HCT116 (cell line): ENCODE results near the gene FCHSD2. TPM values are rescaled to one million over a fixed set of nuclear protein-coding genes. Genes with fewer than 3 reads are reported as not detected.

Experiments
- ATAC-seq: fragments of 200-7000 bp; cut with Tn5 transposase; 2 replicates; pipeline ENCODE4 v1.9.1; 2020; ENCODE audit warnings: mild to moderate bottlenecking, moderate library complexity
- BruUV-seq: library from RNA; stranded (reverse); fragments of 400-500 nt; replicated peaks from 2 replicates; lab custom pipeline; 2021; lab: Mats Ljungman, UMichigan
- CTCF ChIA-PET: fragments of 300-600 bp; sonication (Branson Sonifier 250); formaldehyde crosslinking; loops from one replicate; lab custom pipeline; 2021; ENCODE audit warnings: antibody characterized with exemption; lab: Charles Lee
- POLR2A ChIA-PET: fragments of 300-600, 350-600 bp; sonication (Branson Sonifier 250); formaldehyde crosslinking; loops from one replicate; lab custom pipeline; 2021; ENCODE audit warnings: antibody characterized with exemption; lab: Charles Lee
- RAD21 ChIA-PET, 2 experiments: fragments of 300-600 bp; sonication (Branson Sonifier 250); formaldehyde crosslinking; loops; one replicate each; lab custom pipeline; 2023; ENCODE audit warnings: low total read pairs in 2 of 2; ENCODE audit not compliant: uncharacterized antibody in 2 of 2, unreplicated experiment in 2 of 2, low non-redundant PET in 1 of 2; lab: Charles Lee
- DNase-seq: peaks from one replicate; pipeline ENCODE4 v3.0.0-alpha.2; 2010; ENCODE audit warnings: low read depth, low spot score
- H2AFZ ChIP-seq: fragments of 200-600 bp; shearing (Covaris generic), sonication (generic); 2 replicates; pipeline ENCODE4 v1.6.1; 2017; ENCODE audit warnings: low read depth, mixed run types, mixed read lengths, antibody characterized with exemption, low read length; ENCODE audit not compliant: poor library complexity, severe bottlenecking
- H3K27ac ChIP-seq: 2 replicates; pipeline ENCODE4 v1.5.1; 2012; ENCODE audit warnings: low read depth, low read length
- H3K27me3 ChIP-seq: fragments of 200-600 bp; sonication (generic); 2 replicates; pipeline ENCODE4 v1.6.1; 2016; ENCODE audit warnings: mixed run types, low read length, mixed read lengths; ENCODE audit not compliant: insufficient read depth
- H3K36me3 ChIP-seq, 2 experiments: fragments of 200-500 bp in 1 of 2; fragments of 200-600 bp in 1 of 2; sonication (Bioruptor generic) in 1 of 2; sonication (generic) in 1 of 2; 2 replicates each; pipeline versions ENCODE4 v1.5.1 to v1.6.1; 2014 to 2016; ENCODE audit warnings: low read length in 2 of 2, inconsistent platforms in 1 of 2, mixed read lengths in 1 of 2, mixed run types in 1 of 2; ENCODE audit not compliant: insufficient read depth in 2 of 2, control insufficient read depth in 1 of 2
- H3K4me1 ChIP-seq, 2 experiments: fragments of 200-600 bp in 1 of 2; sonication (generic) in 1 of 2; 2 replicates each; pipeline versions ENCODE4 v1.5.1 to v1.6.1; 2012 to 2017; ENCODE audit warnings: low read length in 2 of 2, inconsistent platforms in 1 of 2, mild to moderate bottlenecking in 1 of 2, mixed read lengths in 1 of 2, mixed run types in 1 of 2, moderate library complexity in 1 of 2; ENCODE audit not compliant: insufficient read depth in 2 of 2, control insufficient read depth in 1 of 2
- H3K4me2 ChIP-seq: fragments of 200-600 bp; sonication (generic); 2 replicates; pipeline ENCODE4 v1.6.1; 2017; ENCODE audit warnings: mixed run types, low read length, mixed read lengths
- H3K4me3 ChIP-seq, 2 experiments: fragments of 200-600 bp in 1 of 2; sonication (generic) in 1 of 2; replicated peaks in 1 of 2; 2 replicates each; pipeline ENCODE4 v1.5.1; 2011 to 2016; ENCODE audit warnings: low read length in 2 of 2, control low read depth in 1 of 2, low read depth in 1 of 2, mild to moderate bottlenecking in 1 of 2, mixed read lengths in 1 of 2, mixed run types in 1 of 2
- H3K79me2 ChIP-seq: fragments of 200-600 bp; sonication (generic); 2 replicates; pipeline ENCODE4 v1.6.1; 2017; ENCODE audit warnings: mild to moderate bottlenecking, mixed run types, low read length, moderate library complexity, mixed read lengths; ENCODE audit not compliant: insufficient read depth
- H3K9ac ChIP-seq: fragments of 200-600 bp; sonication (generic); 2 replicates; pipeline ENCODE4 v1.6.1; 2016; ENCODE audit warnings: low read length, mixed read lengths
- H3K9me2 ChIP-seq: fragments of 200-600 bp; sonication (generic), shearing (Covaris generic); 2 replicates; pipeline ENCODE4 v1.6.1; 2017; ENCODE audit warnings: mixed run types, mild to moderate bottlenecking, moderate library complexity; ENCODE audit not compliant: insufficient read depth
- H3K9me3 ChIP-seq, 2 experiments: fragments of 200-500 bp in 1 of 2; fragments of 200-600 bp in 1 of 2; sonication (Bioruptor generic) in 1 of 2; sonication (generic) in 1 of 2; 2 replicates each; pipeline ENCODE4 v1.6.1; 2014 to 2017; ENCODE audit warnings: low read length in 2 of 2, mixed read lengths in 2 of 2, inconsistent platforms in 1 of 2, low read depth in 1 of 2, mild to moderate bottlenecking in 1 of 2, mixed run types in 1 of 2, moderate library complexity in 1 of 2; ENCODE audit not compliant: control insufficient read depth in 1 of 2, insufficient read depth in 1 of 2
- H4K20me1 ChIP-seq: fragments of 200-600 bp; sonication (generic), shearing (Covaris generic); 2 replicates; pipeline ENCODE4 v1.6.1; 2017; ENCODE audit warnings: mixed run types, mild to moderate bottlenecking, moderate library complexity; ENCODE audit not compliant: insufficient read depth
- ATF3 ChIP-seq: IDR thresholded peaks from 2 replicates; pipeline ENCODE4 v1.6.1; 2012
- CBX3 ChIP-seq: IDR thresholded peaks from 2 replicates; pipeline ENCODE4 v1.6.1; 2012; ENCODE audit warnings: low read depth
- FOSL1 ChIP-seq: IDR thresholded peaks from 2 replicates; pipeline ENCODE4 v1.6.1; 2012; ENCODE audit warnings: low read depth
- JUND ChIP-seq: IDR thresholded peaks from 2 replicates; pipeline ENCODE4 v1.6.1; 2012
- POLR2A ChIP-seq: IDR thresholded peaks from 2 replicates; pipeline ENCODE4 v1.7.0; 2011; ENCODE audit warnings: borderline replicate concordance; ENCODE audit not compliant: insufficient read depth, insufficient read length; ENCODE audit errors: extremely low read depth
- RAD21 ChIP-seq: IDR thresholded peaks from 2 replicates; pipeline ENCODE4 v1.6.1; 2012; ENCODE audit warnings: low read depth, mild to moderate bottlenecking
- SIN3A ChIP-seq: IDR thresholded peaks from 2 replicates; pipeline ENCODE4 v1.6.1; 2012; ENCODE audit warnings: low read depth
- TCF7L2 ChIP-seq: IDR thresholded peaks from 2 replicates; pipeline ENCODE4 v1.7.0; 2011; ENCODE audit warnings: borderline replicate concordance, inconsistent platforms; ENCODE audit not compliant: insufficient read depth, insufficient read length; ENCODE audit errors: extremely low read depth
- ZBTB33 ChIP-seq: IDR thresholded peaks from 2 replicates; pipeline ENCODE4 v1.6.1; 2011; ENCODE audit warnings: mild to moderate bottlenecking, low read length, moderate library complexity; ENCODE audit not compliant: insufficient replicate concordance; ENCODE audit errors: extremely low read depth
- ZFX ChIP-seq: fragments of 450-650 bp; IDR thresholded peaks from 2 replicates; pipeline ENCODE4 v1.6.1; 2017
- ZNF274 ChIP-seq: fragments of 200-500 bp; sonication (Bioruptor generic); IDR thresholded peaks from 2 replicates; pipeline ENCODE4 v1.6.1; 2014; ENCODE audit warnings: mild to moderate bottlenecking, low read depth, low read length, inconsistent platforms
- intact Hi-C: fragments of 100-400 bp; cut with micrococcal nuclease; formaldehyde crosslinking; loops from 2 replicates; pipeline ENCODE4 v1.10.0; 2022
- total RNA-seq: library from RNA; stranded (reverse); gene quantifications from one replicate; pipeline ENCODE4 v1.2.1, GENCODE V29; 2021; ENCODE audit not compliant: unreplicated experiment

Gene FCHSD2
- total RNA-seq, 1 experiment from 2014 or later = 15.0 TPM

GRCh38 chr11:72937439-72937838 is 204.7 kb downstream of the FCHSD2 start:
- H3K27ac ChIP-seq = no peak overlapping the region
- ChIA-PET RAD21 (no interaction called here), POLR2A (no interaction called here), CTCF (no interaction called here)
- no peaks in the 10 kb centered on the region for H3K36me3 ChIP-seq
- no peak overlapping the region for H3K4me2 ChIP-seq
- no peak for TF ChIP-seq FOSL1
- no peak for TF ChIP-seq JUND
- TF ChIP-seq ZNF274 = no peak
- no peak for TF ChIP-seq ATF3
- no peaks in the 10 kb centered on the region for H3K79me2 ChIP-seq
- ATAC-seq = no peak
- H3K9ac ChIP-seq = no peak overlapping the region
- no peaks in the 10 kb centered on the region for H4K20me1 ChIP-seq
- no peaks in the 10 kb centered on the region for H3K27me3 ChIP-seq
- H3K9me2 ChIP-seq = no peaks in the 10 kb centered on the region
- DNase-seq = no peak
- intact Hi-C loops = no loop called here
- no peaks in the 10 kb centered on the region for H3K9me3 ChIP-seq
- H3K4me3 ChIP-seq = no peak overlapping the region
- no peak overlapping the region for H2AFZ ChIP-seq
- H3K4me1 ChIP-seq = no peaks in the 10 kb centered on the region
- BruUV-seq = no TSS peak

- no peak for ATAC-seq
- Histone ChIP-seq H3K4me3 (no peak overlapping the region), H3K9me3 (no peaks in the 10 kb centered on the region), H3K9ac (no peak overlapping the region), H3K79me2 (no peaks in the 10 kb centered on the region), H2AFZ (no peak overlapping the region), H3K4me2 (no peak overlapping the region), H3K27ac (no peak overlapping the region), H3K4me1 (no peaks in the 10 kb centered on the region), H3K27me3 (no peaks in the 10 kb centered on the region), H3K9me2 (no peaks in the 10 kb centered on the region), H3K36me3 (no peaks in the 10 kb centered on the region), H4K20me1 (no peaks in the 10 kb centered on the region)
- POLR2A ChIA-PET = no interaction called here
- intact Hi-C loops = no loop called here
- no peak for DNase-seq
- RAD21 ChIA-PET = no interaction called here
- TF ChIP-seq ATF3 = no peak
- no peak for TF ChIP-seq ZBTB33
- no peak for TF ChIP-seq CBX3
- no peak for TF ChIP-seq SIN3A
- TF ChIP-seq TCF7L2 = no peak
- TF ChIP-seq ZNF274 = no peak
- no peak for TF ChIP-seq POLR2A
- no peak for TF ChIP-seq RAD21
- no peak for TF ChIP-seq FOSL1
- no peak for TF ChIP-seq ZFX
- CTCF ChIA-PET = no interaction called here
- no TSS peak for BruUV-seq
Observed at GRCh38 chr11:72935700-72936099, 206.4 kb downstream of the FCHSD2 start.
